Esophagus muscularis mucosa (tissue), 4 donors: ENCODE data around the gene NACC1.
"Not testable (repeated sequence)": the region's sequence is repeated elsewhere in the genome, so short reads cannot be mapped to it uniquely, and the experiment has no call there.

Experiments used
- EP300 ChIP-seq: sonication (generic); formaldehyde crosslinking; IDR thresholded peaks from one replicate; pipeline ENCODE4 v1.6.1; 2017; ENCODE audit warnings: antibody characterized with exemption
- POLR2A ChIP-seq: fragments of 450-650 bp; IDR thresholded peaks from one replicate; pipeline ENCODE4 v1.6.1; 2017; ENCODE audit warnings: antibody characterized with exemption, moderate library complexity, mild to moderate bottlenecking, low read depth
- TF ChIP-seq, protein P1 (sequence below), 3 experiments: fragments of 200-600 bp in 2 of 3; fragments of 450-650 bp in 1 of 3; sonication (generic) in 2 of 3; IDR thresholded peaks; one replicate each; pipeline ENCODE4 v1.5.1; 2017 to 2019; ENCODE audit warnings: antibody characterized with exemption in 3 of 3, mild to moderate bottlenecking in 2 of 3, moderate library complexity in 1 of 3

DNA sequence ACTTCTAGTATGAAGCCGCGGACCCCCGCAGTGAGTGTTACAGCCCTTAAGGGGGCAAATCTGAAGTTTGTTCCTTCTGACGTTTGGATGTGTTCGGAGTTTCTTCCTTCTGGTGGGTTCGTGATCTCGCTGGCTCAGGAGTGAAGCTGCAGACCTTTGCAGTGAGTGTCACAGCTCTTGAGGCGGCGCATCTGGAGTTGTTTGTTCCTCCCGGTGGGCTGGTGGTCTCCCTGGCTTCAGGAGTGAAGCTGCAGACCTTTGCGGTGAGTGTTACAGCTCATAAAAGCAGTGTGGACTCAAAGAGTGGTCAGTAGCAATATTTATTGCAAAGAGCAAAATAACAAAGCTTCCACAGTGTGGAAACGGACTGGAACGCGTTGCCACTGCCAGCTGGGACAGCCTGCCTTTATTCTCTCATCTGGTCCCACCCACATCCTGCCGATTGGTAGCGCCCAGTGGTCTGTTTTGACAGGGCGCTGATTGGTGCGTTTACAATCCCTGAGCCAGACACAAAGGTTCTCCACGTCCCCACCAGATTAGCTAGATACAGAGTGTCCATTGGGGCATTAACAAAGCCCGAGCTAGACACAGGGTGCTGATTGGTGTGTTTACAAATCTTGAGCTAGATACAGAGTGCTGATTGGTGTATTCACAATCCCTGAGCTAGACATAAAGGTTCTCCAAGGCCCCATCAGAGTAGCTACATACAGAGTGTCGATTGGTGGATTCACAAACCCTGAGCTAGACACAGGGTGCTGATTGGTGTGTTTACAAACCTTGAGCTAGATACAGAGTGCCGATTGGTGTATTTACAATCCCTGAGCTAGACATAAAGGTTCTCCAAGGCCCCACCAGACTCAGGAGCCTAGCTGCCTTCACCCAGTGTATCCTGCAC is 67.9 kb downstream of the NACC1 start:
- TF ChIP-seq, protein P1, sequence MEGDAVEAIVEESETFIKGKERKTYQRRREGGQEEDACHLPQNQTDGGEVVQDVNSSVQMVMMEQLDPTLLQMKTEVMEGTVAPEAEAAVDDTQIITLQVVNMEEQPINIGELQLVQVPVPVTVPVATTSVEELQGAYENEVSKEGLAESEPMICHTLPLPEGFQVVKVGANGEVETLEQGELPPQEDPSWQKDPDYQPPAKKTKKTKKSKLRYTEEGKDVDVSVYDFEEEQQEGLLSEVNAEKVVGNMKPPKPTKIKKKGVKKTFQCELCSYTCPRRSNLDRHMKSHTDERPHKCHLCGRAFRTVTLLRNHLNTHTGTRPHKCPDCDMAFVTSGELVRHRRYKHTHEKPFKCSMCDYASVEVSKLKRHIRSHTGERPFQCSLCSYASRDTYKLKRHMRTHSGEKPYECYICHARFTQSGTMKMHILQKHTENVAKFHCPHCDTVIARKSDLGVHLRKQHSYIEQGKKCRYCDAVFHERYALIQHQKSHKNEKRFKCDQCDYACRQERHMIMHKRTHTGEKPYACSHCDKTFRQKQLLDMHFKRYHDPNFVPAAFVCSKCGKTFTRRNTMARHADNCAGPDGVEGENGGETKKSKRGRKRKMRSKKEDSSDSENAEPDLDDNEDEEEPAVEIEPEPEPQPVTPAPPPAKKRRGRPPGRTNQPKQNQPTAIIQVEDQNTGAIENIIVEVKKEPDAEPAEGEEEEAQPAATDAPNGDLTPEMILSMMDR (IDR thresholded peaks at IDR 0.05): not testable (repeated sequence)
- TF ChIP-seq POLR2A, EP300: not testable (repeated sequence)
